H1 (cell line): ENCODE measurements around the gene CENPP. TPM values are rescaled to one million over a fixed set of nuclear protein-coding genes. Genes with fewer than 3 reads are reported as not detected.

Experiments used
- CTBP2 ChIP-seq: IDR thresholded peaks from 2 replicates; pipeline ENCODE4 v1.7.0; 2011; ENCODE audit warnings: borderline replicate concordance, mild to moderate bottlenecking, moderate library complexity, mixed read lengths, low read length; ENCODE audit not compliant: insufficient read depth, insufficient read length
- FOSL1 ChIP-seq: IDR thresholded peaks from 2 replicates; pipeline ENCODE4 v1.6.1; 2011; ENCODE audit warnings: mild to moderate bottlenecking, low read depth, low read length, moderate library complexity; ENCODE audit not compliant: insufficient read depth
- HDAC2 ChIP-seq, 2 experiments: fragments of 300-600 bp in 1 of 2; sonication (generic) in 1 of 2; IDR thresholded peaks; 2 replicates each; pipeline ENCODE4 v1.6.1; 2011 to 2012; ENCODE audit warnings: low read depth in 2 of 2, low read length in 2 of 2, mild to moderate bottlenecking in 2 of 2, moderate library complexity in 2 of 2, borderline replicate concordance in 1 of 2, inconsistent platforms in 1 of 2
- SIRT6 ChIP-seq: IDR thresholded peaks from one replicate; pipeline ENCODE4 v1.7.1; 2012; ENCODE audit warnings: low read length, inconsistent platforms
- SP4 ChIP-seq: IDR thresholded peaks from 2 replicates; pipeline ENCODE4 v1.6.1; 2012; ENCODE audit warnings: low read length, inconsistent platforms
- polyA plus RNA-seq, 7 experiments: library from polyadenylated mRNA; depleted of rRNA in 3 of 7; stranded (reverse) in 5 of 7; unstranded in 2 of 7; fragments of >200 nt in 5 of 7; fragments of 200-250 nt in 2 of 7; gene quantifications; 1 replicate in 5 of 7; 2 replicates in 1 of 7; 4 replicates in 1 of 7; pipeline versions ENCODE4 v1.2.1 to v1.2.3, GENCODE V29; 2011 to 2013; ENCODE audit warnings: missing spikeins in 2 of 7, mixed read lengths in 2 of 7
- total RNA-seq: library from RNA; stranded (reverse); fragmentation: NEBNext Ultra II Directional; extraction: Animal tissue kit (Norgen Biotek cat#: 25700); gene quantifications from 2 replicates; pipeline ENCODE4 v1.2.1, GENCODE V29; 2021

CENPP gene
- total and polyA plus RNA-seq, 2 of the 8 experiments (the other 6 are each of a cell fraction or from before 2014, with no cell fraction given), result 2.7 to 10.8 TPM

DNA sequence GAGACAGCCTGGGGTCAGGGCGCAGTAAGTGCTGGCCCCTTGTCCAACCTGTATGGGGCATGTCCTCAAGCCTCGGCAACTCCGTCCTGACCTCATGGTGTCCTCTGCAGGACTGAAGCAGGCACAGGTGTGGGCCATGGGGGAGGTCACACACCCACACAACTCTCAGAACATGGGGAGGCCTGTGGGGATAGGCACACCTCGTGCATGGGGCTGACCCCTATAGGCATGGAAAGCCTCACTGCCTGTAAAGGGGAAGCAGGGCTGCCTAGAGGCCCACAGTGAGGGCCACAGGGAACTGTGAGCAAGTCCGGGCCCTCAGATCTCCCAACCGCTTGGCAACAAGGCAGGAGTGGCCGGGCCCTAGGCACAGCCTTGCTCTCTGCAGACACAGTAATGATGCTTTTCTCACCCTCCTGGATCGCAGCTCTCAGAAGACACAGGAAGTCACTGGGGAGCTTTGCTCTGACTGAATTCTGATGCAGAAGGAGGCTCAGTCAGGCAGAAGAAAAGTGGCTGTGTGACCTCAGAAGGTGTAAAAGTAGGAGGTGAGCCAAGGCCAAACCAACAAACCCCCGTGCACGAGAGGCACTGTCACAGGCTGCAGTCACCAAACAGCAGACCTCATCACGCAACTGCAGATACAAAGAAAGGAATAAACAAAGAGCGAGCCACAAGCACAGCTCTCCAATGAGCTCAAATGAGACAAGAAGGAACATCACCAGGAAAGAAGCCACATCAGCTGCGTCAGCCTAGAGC lies 338.8 kb downstream of the CENPP start (continued):
- TF ChIP-seq HDAC2 (IDR thresholded peaks at IDR 0.05; ENCODE audit: borderline replicate concordance in 1 of 2, low read depth in 2 of 2, low read length in 2 of 2) (no peak), CTBP2 (no peak), FOSL1 (no peak), SP4 (no peak), SIRT6 (no peak)
- TF ChIP-seq, all 59 proteins: peak for 0
